Neuronal stem cell (in vitro differentiated cells): ENCODE data around the gene BIN1.

ENCODE experiments used
- DNase-seq: peaks from one replicate; pipeline ENCODE4 v3.0.0-alpha.2; 2013; ENCODE audit warnings: low spot score
- H2AFZ ChIP-seq: one replicate; pipeline ENCODE4 v1.6.1; 2013; ENCODE audit warnings: mild to moderate bottlenecking, low read length, inconsistent platforms
- H2AK5ac ChIP-seq: 2 replicates; pipeline ENCODE4 v1.6.1; 2013; ENCODE audit warnings: low read depth, mild to moderate bottlenecking, inconsistent platforms, low read length, moderate library complexity, mixed read lengths
- H2BK120ac ChIP-seq: 2 replicates; pipeline ENCODE4 v1.6.1; 2013; ENCODE audit warnings: low read depth, mild to moderate bottlenecking, inconsistent platforms, low read length, moderate library complexity, mixed read lengths
- H2BK12ac ChIP-seq: one replicate; pipeline ENCODE4 v1.6.1; 2013; ENCODE audit warnings: low read length, inconsistent platforms
- H2BK15ac ChIP-seq: 2 replicates; pipeline ENCODE4 v1.6.1; 2013; ENCODE audit warnings: mild to moderate bottlenecking, low read length, inconsistent platforms, mixed read lengths
- H2BK5ac ChIP-seq: one replicate; pipeline ENCODE4 v1.6.1; 2013; ENCODE audit warnings: inconsistent platforms, mild to moderate bottlenecking, low read length, moderate library complexity
- H3K14ac ChIP-seq: one replicate; pipeline ENCODE4 v1.6.1; 2013; ENCODE audit warnings: low read length, inconsistent platforms
- H3K18ac ChIP-seq: 2 replicates; pipeline ENCODE4 v1.6.1; 2013; ENCODE audit warnings: low read length, inconsistent platforms
- H3K23ac ChIP-seq: 2 replicates; pipeline ENCODE4 v1.6.1; 2013; ENCODE audit warnings: low read depth, mild to moderate bottlenecking, mixed read lengths, low read length, inconsistent platforms; ENCODE audit not compliant: poor library complexity
- H3K27ac ChIP-seq: replicated peaks from 3 replicates; pipeline ENCODE4 v1.5.1; 2013; ENCODE audit warnings: low read length, inconsistent platforms
- H3K27me3 ChIP-seq, 3 experiments: 2 replicates each; pipeline ENCODE4 v1.6.1; 2013; ENCODE audit warnings: low read length in 3 of 3, mild to moderate bottlenecking in 2 of 3, inconsistent platforms in 1 of 3, low read depth in 1 of 3, mixed read lengths in 1 of 3, moderate library complexity in 1 of 3; ENCODE audit not compliant: control insufficient read depth in 3 of 3, insufficient read depth in 3 of 3
- H3K36me3 ChIP-seq, 2 donors: replicated peaks in 1 of 2; 2 replicates each; pipeline ENCODE4 v1.6.1; 2013; ENCODE audit warnings: low read length in 2 of 2; ENCODE audit not compliant: control insufficient read depth in 2 of 2, insufficient read depth in 2 of 2
- H3K4ac ChIP-seq: 2 replicates; pipeline ENCODE4 v1.6.1; 2013; ENCODE audit warnings: inconsistent platforms, mild to moderate bottlenecking, low read length, moderate library complexity
- H3K4me1 ChIP-seq, 2 donors: 1 replicate in 1 of 2; 2 replicates in 1 of 2; pipeline ENCODE4 v1.6.1; 2013; ENCODE audit warnings: low read length in 2 of 2, low read depth in 1 of 2; ENCODE audit not compliant: control insufficient read depth in 2 of 2, insufficient read depth in 1 of 2
- H3K4me2 ChIP-seq: one replicate; pipeline ENCODE4 v1.6.1; 2013; ENCODE audit warnings: mild to moderate bottlenecking, low read length, inconsistent platforms; ENCODE audit not compliant: insufficient read depth, poor library complexity, severe bottlenecking
- H3K4me3 ChIP-seq, 2 donors: 2 replicates each; pipeline ENCODE4 v1.5.1; 2013; ENCODE audit warnings: low read length in 2 of 2, mild to moderate bottlenecking in 2 of 2, inconsistent platforms in 1 of 2, moderate library complexity in 1 of 2
- H3K79me1 ChIP-seq: one replicate; pipeline ENCODE4 v1.6.1; 2013; ENCODE audit warnings: low read depth, mild to moderate bottlenecking, inconsistent platforms, low read length, moderate library complexity
- H3K9ac ChIP-seq: one replicate; pipeline ENCODE4 v1.6.1; 2013; ENCODE audit warnings: mild to moderate bottlenecking, low read depth, low read length, inconsistent platforms; ENCODE audit not compliant: poor library complexity
- H3K9me3 ChIP-seq, 2 donors: replicated peaks in 1 of 2; 2 replicates each; pipeline versions ENCODE3 to v1.6.1; 2013; ENCODE audit warnings: low read length in 2 of 2, mild to moderate bottlenecking in 2 of 2, inconsistent platforms in 1 of 2, low read depth in 1 of 2, mixed read lengths in 1 of 2, moderate library complexity in 1 of 2; ENCODE audit not compliant: control insufficient read depth in 2 of 2, insufficient read depth in 1 of 2
- H4K8ac ChIP-seq: one replicate; pipeline ENCODE4 v1.6.1; 2013; ENCODE audit warnings: low read depth, mild to moderate bottlenecking, inconsistent platforms, low read length, moderate library complexity
- H4K91ac ChIP-seq: one replicate; pipeline ENCODE4 v1.6.1; 2013; ENCODE audit warnings: low read length, low read depth, mild to moderate bottlenecking, inconsistent platforms; ENCODE audit not compliant: poor library complexity
- WGBS, 2 donors: extraction: QIAGEN DNeasy Blood & Tissue Kit; methylation state at CpG; one replicate each; pipeline ENCODE4 v1.1.7; 2013; ENCODE audit warnings: missing lambda C conversion rate in 2 of 2, mixed read lengths in 1 of 2; ENCODE audit not compliant: insufficient read length in 2 of 2, insufficient replicate concordance in 1 of 2; ENCODE audit errors: extremely low coverage in 2 of 2; 5-methylcytosine and 5-hydroxymethylcytosine counted together

BIN1 gene

GRCh38 chr2:127059559-127059958 lies 47.4 kb downstream of the BIN1 start:
- WGBS, 2 donors: no CpG with 5 or more reads among the region's 10 CpGs

GRCh38 chr2:127058954-127059252 lies 48.1 kb downstream of the BIN1 start:
- no peak overlapping the region for H3K27ac ChIP-seq
- H3K36me3 ChIP-seq: peaks cover 10 to 13% of the 10 kb centered on the region in 2 donors
- no peak overlapping the region for H2BK15ac ChIP-seq
- no peak overlapping the region for H3K23ac ChIP-seq
- WGBS, 2 donors: no CpG with 5 or more reads among the region's 14 CpGs
- H3K79me1 ChIP-seq: peaks cover 14% of the 10 kb centered on the region
- peaks cover 0 to 4% of the 10 kb centered on the region in 2 donors for H3K4me1 ChIP-seq
- H3K4ac ChIP-seq: no peak overlapping the region
- no peak overlapping the region for H3K4me2 ChIP-seq
- no peaks in the 10 kb centered on the region for H3K27me3 ChIP-seq
- H3K4me3 ChIP-seq: no peak overlapping the region
- H3K18ac ChIP-seq: peak overlapping the region; percentile 80
- no peak overlapping the region for H2AFZ ChIP-seq
- no peak overlapping the region for H3K14ac ChIP-seq
- H3K9me3 ChIP-seq: peaks cover 0 to 4% of the 10 kb centered on the region in 2 donors
- H4K8ac ChIP-seq: no peak overlapping the region
- H4K91ac ChIP-seq: no peak overlapping the region
- no peak overlapping the region for H3K9ac ChIP-seq
- no peak for DNase-seq
- peak overlapping the region; percentile 88 for H2BK5ac ChIP-seq
- no peak overlapping the region for H2AK5ac ChIP-seq
- H2BK12ac ChIP-seq: no peak overlapping the region
- H2BK120ac ChIP-seq: no peak overlapping the region

More at GRCh38 chr2:127059559-127059958, 47.4 kb downstream of the BIN1 start:
- Histone ChIP-seq H2AFZ (no peak overlapping the region), H3K9ac (no peak overlapping the region), H2BK5ac (peak overlapping the region; percentile 88), H3K4me2 (no peak overlapping the region), H3K18ac (peak overlapping the region; percentile 7), H2BK15ac (no peak overlapping the region), H3K27me3 (no peaks in the 10 kb centered on the region), H3K36me3 (peaks cover 10 to 13% of the 10 kb centered on the region in 2 donors), H3K9me3 (peaks cover 0 to 4% of the 10 kb centered on the region in 2 donors), H3K4me1 (peaks cover 3 to 7% of the 10 kb centered on the region in 2 donors), H3K14ac (peak overlapping the region; percentile 63), H3K4ac (no peak overlapping the region), H3K27ac (no peak overlapping the region), H4K91ac (no peak overlapping the region), H3K79me1 (peaks cover 14% of the 10 kb centered on the region), H2BK120ac (no peak overlapping the region), H2AK5ac (peak overlapping the region; percentile 10), H4K8ac (no peak overlapping the region), H3K4me3 (no peak overlapping the region), H2BK12ac (peak overlapping the region; percentile 75), H3K23ac (peak overlapping the region; percentile 65)
- no peak for DNase-seq

GRCh38 chr2:127058246-127058953 lies 48.6 kb downstream of the BIN1 start:
- Histone ChIP-seq H3K4me3 (no peak overlapping the region), H3K27me3 (no peaks in the 10 kb centered on the region), H2AFZ (no peak overlapping the region), H3K79me1 (peaks cover 12% of the 10 kb centered on the region), H3K9ac (no peak overlapping the region), H3K4me1 (peaks cover 0 to 4% of the 10 kb centered on the region in 2 donors), H3K18ac (peak overlapping the region; percentile 80), H3K4me2 (no peak overlapping the region), H2BK12ac (no peak overlapping the region), H2BK5ac (peak overlapping the region; percentile 88), H4K91ac (no peak overlapping the region), H3K36me3 (peaks cover 10% of the 10 kb centered on the region in 2 donors), H4K8ac (no peak overlapping the region), H3K27ac (no peak overlapping the region), H2AK5ac (peak overlapping the region; percentile 11), H3K4ac (no peak overlapping the region), H3K14ac (no peak overlapping the region), H3K9me3 (peaks cover 0 to 4% of the 10 kb centered on the region in 2 donors), H3K23ac (no peak overlapping the region), H2BK120ac (no peak overlapping the region), H2BK15ac (no peak overlapping the region)
- no peak for DNase-seq
- no CpG with 5 or more reads among the region's 11 CpGs for WGBS, 2 donors

- H3K27ac ChIP-seq: no peak overlapping the region
- H3K36me3 ChIP-seq: peaks cover 8% of the 10 kb centered on the region in 2 donors
- H2BK5ac ChIP-seq: peak overlapping the region; percentile 46
- H2AFZ ChIP-seq: no peak overlapping the region
- no peak overlapping the region for H2BK15ac ChIP-seq
- H3K4ac ChIP-seq: no peak overlapping the region
- H4K8ac ChIP-seq: no peak overlapping the region
- DNase-seq: no peak
- no peaks in the 10 kb centered on the region for H3K27me3 ChIP-seq
- no peak overlapping the region for H3K23ac ChIP-seq
- H4K91ac ChIP-seq: no peak overlapping the region
- H3K4me2 ChIP-seq: no peak overlapping the region
- no peak overlapping the region for H2BK12ac ChIP-seq
- peaks cover 0 to 4% of the 10 kb centered on the region in 2 donors for H3K9me3 ChIP-seq
- no peak overlapping the region for H3K18ac ChIP-seq
- no CpG with 5 or more reads among the region's 31 CpGs for WGBS, 2 donors
- no peak overlapping the region for H3K4me3 ChIP-seq
- peaks cover 9% of the 10 kb centered on the region for H3K79me1 ChIP-seq
- H2BK120ac ChIP-seq: no peak overlapping the region
- H3K4me1 ChIP-seq: peaks cover 0 to 4% of the 10 kb centered on the region in 2 donors
- peak overlapping the region; percentile 99 for H3K14ac ChIP-seq
- H2AK5ac ChIP-seq: peak overlapping the region; percentile 11
- no peak overlapping the region for H3K9ac ChIP-seq
Observed at GRCh38 chr2:127057371-127058245, 49.3 kb downstream of the BIN1 start.
